ENCODE data around the gene MAGEA6.
"Not testable (repeated sequence)": the region's sequence is repeated elsewhere in the genome, so short reads cannot be mapped to it uniquely, and the experiment has no call there.

Gene MAGEA6

GRCh38 chrX:152769549-152770289, at the start of gene MAGEA6:
Gene MAGEA6, minus strand, starts transcription at chrX:152769689. Its CDS starts 2,039 bp downstream, at chrX:152767650.
- not testable (repeated sequence) for H3K4me1 ChIP-seq (ENCODE audit: control insufficient read depth, insufficient read depth, low read length); H3K9me3 ChIP-seq (ENCODE audit: control insufficient read depth, low read length); H3K36me3 ChIP-seq (ENCODE audit: control insufficient read depth, insufficient read depth, low read length); H3K27me3 ChIP-seq (ENCODE audit: control insufficient read depth, insufficient read depth, low read length); H3K4me3 ChIP-seq (ENCODE audit: low read length); H3K9ac ChIP-seq (ENCODE audit: low read length)

GRCh38 chrX:152819266-152819665, 49.8 kb upstream of the MAGEA6 start:
- no peak overlapping the region for H3K4me3 ChIP-seq (ENCODE audit: low read length)
- H3K9ac ChIP-seq (ENCODE audit: low read length) = no peak overlapping the region
- no peaks in the 10 kb centered on the region for H3K9me3 ChIP-seq (ENCODE audit: control insufficient read depth, low read length)
- H3K27me3 ChIP-seq (ENCODE audit: control insufficient read depth, insufficient read depth, low read length) = no peaks in the 10 kb centered on the region
- no peaks in the 10 kb centered on the region for H3K4me1 ChIP-seq (ENCODE audit: control insufficient read depth, insufficient read depth, low read length)
- no peaks in the 10 kb centered on the region for H3K36me3 ChIP-seq (ENCODE audit: control insufficient read depth, insufficient read depth, low read length)

- Histone ChIP-seq H3K27me3 (ENCODE audit: control insufficient read depth, insufficient read depth, low read length) (no peaks in the 10 kb centered on the region), H3K36me3 (ENCODE audit: control insufficient read depth, insufficient read depth, low read length) (no peaks in the 10 kb centered on the region), H3K4me3 (ENCODE audit: low read length) (no peak overlapping the region), H3K4me1 (ENCODE audit: control insufficient read depth, insufficient read depth, low read length) (no peaks in the 10 kb centered on the region), H3K9ac (ENCODE audit: low read length) (no peak overlapping the region), H3K9me3 (ENCODE audit: control insufficient read depth, low read length) (no peaks in the 10 kb centered on the region)
These were observed 48.9 kb upstream of the MAGEA6 start for GRCh38 chrX:152818356-152818755.

- no peaks in the 10 kb centered on the region for H3K4me1 ChIP-seq (ENCODE audit: control insufficient read depth, insufficient read depth, low read length)
- no peak overlapping the region for H3K4me3 ChIP-seq (ENCODE audit: low read length)
- H3K9me3 ChIP-seq (ENCODE audit: control insufficient read depth, low read length) = no peaks in the 10 kb centered on the region
- no peaks in the 10 kb centered on the region for H3K36me3 ChIP-seq (ENCODE audit: control insufficient read depth, insufficient read depth, low read length)
- no peaks in the 10 kb centered on the region for H3K27me3 ChIP-seq (ENCODE audit: control insufficient read depth, insufficient read depth, low read length)
- no peak overlapping the region for H3K9ac ChIP-seq (ENCODE audit: low read length)
These were observed 47.7 kb upstream of the MAGEA6 start for GRCh38 chrX:152817078-152817764.

- Histone ChIP-seq H3K36me3 (ENCODE audit: control insufficient read depth, insufficient read depth, low read length) (no peaks in the 10 kb centered on the region), H3K9me3 (ENCODE audit: control insufficient read depth, low read length) (no peaks in the 10 kb centered on the region), H3K4me3 (ENCODE audit: low read length) (no peak overlapping the region), H3K4me1 (ENCODE audit: control insufficient read depth, insufficient read depth, low read length) (no peaks in the 10 kb centered on the region), H3K9ac (ENCODE audit: low read length) (no peak overlapping the region), H3K27me3 (ENCODE audit: control insufficient read depth, insufficient read depth, low read length) (no peaks in the 10 kb centered on the region)
These were observed 44.6 kb upstream of the MAGEA6 start for GRCh38 chrX:152814048-152814447.

GRCh38 chrX:152813206-152813605, 43.7 kb upstream of the MAGEA6 start:
- H3K27me3 ChIP-seq (ENCODE audit: control insufficient read depth, insufficient read depth, low read length) = no peaks in the 10 kb centered on the region
- no peaks in the 10 kb centered on the region for H3K9me3 ChIP-seq (ENCODE audit: control insufficient read depth, low read length)
- H3K4me1 ChIP-seq (ENCODE audit: control insufficient read depth, insufficient read depth, low read length) = no peaks in the 10 kb centered on the region
- no peak overlapping the region for H3K4me3 ChIP-seq (ENCODE audit: low read length)
- no peak overlapping the region for H3K9ac ChIP-seq (ENCODE audit: low read length)
- H3K36me3 ChIP-seq (ENCODE audit: control insufficient read depth, insufficient read depth, low read length) = no peaks in the 10 kb centered on the region

- Histone ChIP-seq H3K4me1 (ENCODE audit: control insufficient read depth, insufficient read depth, low read length) (no peaks in the 10 kb centered on the region), H3K4me3 (ENCODE audit: low read length) (no peak overlapping the region), H3K36me3 (ENCODE audit: control insufficient read depth, insufficient read depth, low read length) (no peaks in the 10 kb centered on the region), H3K9ac (ENCODE audit: low read length) (no peak overlapping the region), H3K9me3 (ENCODE audit: control insufficient read depth, low read length) (no peaks in the 10 kb centered on the region), H3K27me3 (ENCODE audit: control insufficient read depth, insufficient read depth, low read length) (no peaks in the 10 kb centered on the region)
These were observed 40.9 kb upstream of the MAGEA6 start for GRCh38 chrX:152810403-152810802.

GRCh38 chrX:152806035-152806434, 36.5 kb upstream of the MAGEA6 start:
- Histone ChIP-seq H3K4me3 (ENCODE audit: low read length) (no peak overlapping the region), H3K4me1 (ENCODE audit: control insufficient read depth, insufficient read depth, low read length) (no peaks in the 10 kb centered on the region), H3K36me3 (ENCODE audit: control insufficient read depth, insufficient read depth, low read length) (no peaks in the 10 kb centered on the region), H3K9ac (ENCODE audit: low read length) (no peak overlapping the region), H3K9me3 (ENCODE audit: control insufficient read depth, low read length) (no peaks in the 10 kb centered on the region), H3K27me3 (ENCODE audit: control insufficient read depth, insufficient read depth, low read length) (no peaks in the 10 kb centered on the region)

- Histone ChIP-seq H3K9me3 (ENCODE audit: control insufficient read depth, low read length) (no peaks in the 10 kb centered on the region), H3K4me1 (ENCODE audit: control insufficient read depth, insufficient read depth, low read length) (no peaks in the 10 kb centered on the region), H3K4me3 (ENCODE audit: low read length) (no peak overlapping the region), H3K27me3 (ENCODE audit: control insufficient read depth, insufficient read depth, low read length) (no peaks in the 10 kb centered on the region), H3K36me3 (ENCODE audit: control insufficient read depth, insufficient read depth, low read length) (no peaks in the 10 kb centered on the region), H3K9ac (ENCODE audit: low read length) (no peak overlapping the region)
These were observed 29.5 kb upstream of the MAGEA6 start for GRCh38 chrX:152798945-152799344.

- H3K9ac ChIP-seq (ENCODE audit: low read length); H3K27me3 ChIP-seq (ENCODE audit: control insufficient read depth, insufficient read depth, low read length); H3K4me3 ChIP-seq (ENCODE audit: low read length); H3K9me3 ChIP-seq (ENCODE audit: control insufficient read depth, low read length); H3K36me3 ChIP-seq (ENCODE audit: control insufficient read depth, insufficient read depth, low read length); H3K4me1 ChIP-seq (ENCODE audit: control insufficient read depth, insufficient read depth, low read length): not testable (repeated sequence)
These were observed 17.6 kb upstream of the MAGEA6 start for GRCh38 chrX:152787062-152787461.

GRCh38 chrX:152766562-152766961, 2.9 kb downstream of the MAGEA6 start:
- H3K27me3 ChIP-seq (ENCODE audit: control insufficient read depth, insufficient read depth, low read length); H3K9ac ChIP-seq (ENCODE audit: low read length); H3K36me3 ChIP-seq (ENCODE audit: control insufficient read depth, insufficient read depth, low read length); H3K4me3 ChIP-seq (ENCODE audit: low read length); H3K4me1 ChIP-seq (ENCODE audit: control insufficient read depth, insufficient read depth, low read length); H3K9me3 ChIP-seq (ENCODE audit: control insufficient read depth, low read length): not testable (repeated sequence)

GRCh38 chrX:152761582-152761981, 7.9 kb downstream of the MAGEA6 start:
- not testable (repeated sequence) for H3K4me1 ChIP-seq (ENCODE audit: control insufficient read depth, insufficient read depth, low read length); H3K27me3 ChIP-seq (ENCODE audit: control insufficient read depth, insufficient read depth, low read length); H3K4me3 ChIP-seq (ENCODE audit: low read length); H3K36me3 ChIP-seq (ENCODE audit: control insufficient read depth, insufficient read depth, low read length); H3K9ac ChIP-seq (ENCODE audit: low read length); H3K9me3 ChIP-seq (ENCODE audit: control insufficient read depth, low read length)
